ENCODE data around the gene PPP1R16B. TPM values are rescaled to one million over a fixed set of nuclear protein-coding genes. Genes with fewer than 3 reads are reported as not detected.

PPP1R16B gene
- total RNA-seq, 1 donor from 2014 or later = 2.6 TPM

DNA sequence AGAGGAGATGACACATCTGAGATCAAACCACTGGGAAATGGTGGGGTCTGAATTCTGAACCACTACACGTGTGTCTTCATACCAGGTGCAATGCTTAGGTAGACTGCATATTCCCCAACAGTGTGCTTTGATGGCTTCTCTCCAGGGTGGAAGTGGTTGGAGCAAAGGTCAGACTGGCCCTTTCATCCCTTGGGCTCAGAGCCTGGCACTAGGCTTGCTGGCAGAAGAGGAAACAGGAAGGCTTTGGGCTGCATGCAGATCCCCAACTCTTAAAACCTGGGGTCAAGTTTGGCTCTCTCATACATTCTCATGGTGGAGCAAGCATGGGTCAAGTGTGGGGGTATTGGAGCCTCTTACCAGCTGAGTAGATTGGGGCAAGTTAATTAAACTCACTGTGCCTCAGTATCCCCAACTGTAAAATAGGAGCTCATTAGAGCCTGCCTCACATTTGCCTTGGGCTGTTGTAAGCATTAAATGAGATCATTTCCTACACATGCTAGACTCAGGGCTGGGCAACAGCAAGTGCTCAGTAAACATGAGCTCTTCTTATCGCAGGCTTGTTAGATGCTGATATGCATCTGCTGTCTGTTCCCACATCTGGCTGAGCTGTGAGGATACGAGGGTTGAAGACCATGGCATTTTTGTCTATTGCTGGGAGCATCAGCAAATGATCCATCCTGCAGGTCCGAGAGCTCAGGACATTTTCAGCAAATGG, 69.1 kb downstream of the PPP1R16B start:
- no peak for DNase-seq (ENCODE audit: low spot score)

DNA sequence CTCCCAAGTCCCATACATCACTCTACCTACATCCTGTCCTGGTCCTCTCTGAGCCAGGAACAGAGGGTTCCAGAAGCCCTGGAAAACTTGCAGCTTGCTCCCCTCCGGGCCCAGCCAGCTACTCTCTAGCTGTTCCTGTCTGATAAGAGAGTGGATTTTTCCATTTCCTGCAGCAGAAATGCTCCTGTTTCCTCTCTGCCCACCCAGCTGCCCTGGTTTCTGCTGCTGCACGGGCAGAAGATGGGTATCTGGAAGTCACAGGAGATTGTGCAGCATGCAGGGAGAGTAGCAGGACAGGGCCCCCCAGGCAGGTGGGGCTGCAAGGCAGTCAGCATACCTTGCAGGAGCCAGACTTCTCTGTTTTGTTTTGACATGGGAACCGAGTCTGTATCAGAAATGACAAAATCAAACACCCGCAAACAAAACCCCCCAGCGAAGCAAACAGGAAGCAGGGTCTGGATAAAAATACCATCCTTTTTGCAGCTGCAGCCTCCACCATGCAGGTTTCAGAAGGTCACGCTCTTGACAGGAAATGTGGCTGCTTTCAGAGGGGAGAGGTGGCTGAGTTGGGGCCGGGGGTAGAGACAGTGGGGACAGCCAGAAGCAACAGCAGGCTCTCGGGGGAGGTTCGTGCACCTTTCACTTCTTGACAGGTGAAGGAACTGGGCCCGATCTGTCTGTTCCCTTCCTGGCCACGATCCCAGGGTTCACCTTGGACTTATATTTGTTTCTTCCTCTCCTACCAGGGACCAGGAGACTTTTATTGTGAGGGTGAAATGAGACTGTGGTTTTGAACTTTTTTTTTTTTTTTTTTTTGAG, 69.9 kb downstream of the PPP1R16B start:
- no peak for DNase-seq (ENCODE audit: low spot score)

DNA sequence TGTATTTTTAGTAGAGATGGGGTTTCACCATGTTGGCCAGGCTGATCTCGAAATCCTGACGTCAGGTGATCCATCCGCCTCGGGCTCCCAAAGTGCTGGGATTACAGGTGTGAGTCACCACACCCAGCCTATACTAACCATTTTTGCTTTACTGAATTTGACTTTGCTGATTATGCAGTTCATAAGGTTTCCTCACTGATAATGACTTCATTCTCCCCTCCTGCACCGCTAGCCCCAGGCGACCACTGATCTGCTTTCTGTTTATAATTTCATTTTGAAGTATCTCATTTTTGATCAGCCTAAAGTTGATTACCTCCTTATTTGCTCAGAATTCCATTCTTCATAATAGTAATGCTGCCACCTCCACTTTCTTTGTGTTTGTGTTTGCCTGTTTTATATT, 72.0 kb downstream of the PPP1R16B start:
- no peak for DNase-seq (ENCODE audit: low spot score)

GRCh38 chr20:38878866-38879265, 73.4 kb downstream of the PPP1R16B start:
- no peak for DNase-seq (ENCODE audit: low spot score)

DNA sequence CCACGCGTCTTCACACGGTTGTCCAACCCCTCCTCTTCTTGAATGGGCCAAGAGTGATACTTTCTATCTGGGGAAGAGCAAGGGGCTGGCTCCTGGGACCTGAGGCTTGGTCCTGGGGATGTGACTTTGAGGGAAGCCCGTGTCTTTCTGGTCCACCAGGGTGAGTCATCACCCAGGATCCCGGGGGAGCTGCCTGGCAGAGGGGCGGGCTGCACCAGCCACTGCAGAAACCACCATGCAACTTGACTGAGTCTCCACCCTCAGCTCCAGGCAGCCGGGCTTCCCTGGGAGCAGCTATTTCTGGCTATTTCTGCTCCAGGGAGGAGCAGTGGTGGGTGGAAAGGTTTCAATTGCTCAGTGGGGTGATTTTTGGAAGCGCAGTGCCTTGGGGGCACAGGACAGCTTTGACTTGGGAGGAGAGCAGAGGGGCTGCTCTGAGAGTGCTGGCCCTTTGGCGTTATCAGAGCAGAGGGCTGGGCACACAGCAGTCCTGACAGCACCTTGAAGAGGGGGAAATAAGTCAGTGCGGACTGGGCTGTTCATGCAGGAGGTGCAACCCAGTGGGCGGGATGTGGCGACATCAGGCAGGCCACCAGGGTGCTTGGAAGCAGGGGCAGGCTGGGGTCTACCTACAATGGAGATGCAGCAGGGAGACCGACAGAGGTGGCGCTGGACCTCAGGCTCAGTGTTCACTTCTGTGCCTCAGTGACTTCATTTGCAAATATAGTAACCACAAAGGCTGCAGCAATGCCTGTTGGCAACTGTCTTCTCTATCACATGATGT, 75.6 kb downstream of the PPP1R16B start:
- no peak for DNase-seq (ENCODE audit: low spot score)

DNA sequence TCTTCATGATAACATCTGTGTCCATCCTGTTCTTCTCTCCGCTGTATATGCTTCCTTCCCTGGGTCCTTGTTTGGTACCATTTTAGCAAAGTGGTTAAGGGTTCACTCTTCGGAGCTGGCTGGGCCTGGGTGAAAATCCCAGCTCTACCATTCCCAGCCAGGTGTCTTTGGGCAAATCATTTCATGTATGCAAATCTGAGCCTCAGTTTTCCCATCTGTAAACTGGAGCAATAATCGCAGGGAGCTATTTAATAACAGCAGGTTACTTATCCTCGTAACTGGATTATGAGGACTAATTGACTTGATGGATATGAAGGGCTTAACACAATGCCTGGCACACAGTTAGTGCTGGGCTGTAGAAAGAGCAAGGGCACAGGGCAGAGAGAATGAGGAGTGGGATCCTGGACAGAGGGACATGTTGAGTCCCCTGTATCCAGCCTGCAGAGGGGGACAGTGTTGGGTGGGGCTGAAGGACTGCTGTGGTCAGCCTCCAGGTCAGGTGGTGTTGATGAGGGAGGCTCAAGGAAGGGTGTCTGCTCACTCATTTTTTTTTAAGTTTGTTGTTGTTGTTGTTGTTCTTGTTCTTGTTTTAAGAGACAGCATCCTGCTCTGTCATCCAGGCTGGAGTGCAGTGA, 76.4 kb downstream of the PPP1R16B start:
- no peak for DNase-seq (ENCODE audit: low spot score)

- no peak for DNase-seq (ENCODE audit: low spot score)
These were observed 77.1 kb downstream of the PPP1R16B start for GRCh38 chr20:38882600-38882999.

DNA sequence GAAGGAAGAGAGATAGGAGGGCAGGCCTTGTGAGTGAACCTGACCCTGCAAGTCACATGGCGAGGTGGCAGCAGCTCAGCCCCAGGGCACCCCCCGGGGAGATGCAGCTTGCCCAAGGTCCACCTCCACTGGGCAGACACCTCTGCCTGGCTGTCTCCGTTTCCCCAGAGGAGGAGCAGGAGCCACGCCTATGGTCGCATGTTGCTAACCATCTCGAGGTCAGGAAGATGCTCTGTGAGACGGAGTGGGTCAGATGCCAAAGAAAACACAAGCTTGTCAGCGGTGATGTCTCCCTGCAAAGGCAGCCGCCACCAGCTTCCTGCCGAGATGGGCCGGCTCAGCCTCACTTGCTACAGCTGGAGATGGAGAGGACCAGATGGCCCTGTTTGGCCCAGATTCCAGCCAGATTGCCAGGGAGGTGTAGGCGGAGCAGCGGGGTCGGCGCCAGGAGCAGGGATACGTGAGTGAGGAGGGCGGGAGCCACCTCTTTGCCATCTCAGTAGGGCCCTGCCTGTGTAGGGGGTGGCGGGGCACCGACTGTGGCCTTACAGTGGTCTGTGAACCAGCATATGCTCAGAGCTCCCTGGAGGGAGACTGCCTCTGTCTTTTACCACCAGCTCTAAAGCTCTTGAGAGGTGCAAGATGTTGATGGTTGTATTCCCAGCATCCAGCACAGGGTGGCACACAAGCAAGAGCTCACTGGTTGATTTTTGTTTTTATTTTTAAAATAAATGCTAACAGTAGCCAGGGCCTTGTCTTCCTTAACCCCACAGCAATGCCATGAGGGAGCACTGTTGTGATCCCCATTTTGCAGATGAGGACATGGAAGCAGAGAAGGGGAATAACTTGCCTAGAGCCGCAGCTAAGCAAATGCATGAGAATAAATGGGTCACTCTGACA, 77.8 kb downstream of the PPP1R16B start:
- DNase-seq (ENCODE audit: low spot score) = no peak

GRCh38 chr20:38883981-38884733, 78.7 kb downstream of the PPP1R16B start:
- DNase-seq (ENCODE audit: low spot score) = no peak

DNA sequence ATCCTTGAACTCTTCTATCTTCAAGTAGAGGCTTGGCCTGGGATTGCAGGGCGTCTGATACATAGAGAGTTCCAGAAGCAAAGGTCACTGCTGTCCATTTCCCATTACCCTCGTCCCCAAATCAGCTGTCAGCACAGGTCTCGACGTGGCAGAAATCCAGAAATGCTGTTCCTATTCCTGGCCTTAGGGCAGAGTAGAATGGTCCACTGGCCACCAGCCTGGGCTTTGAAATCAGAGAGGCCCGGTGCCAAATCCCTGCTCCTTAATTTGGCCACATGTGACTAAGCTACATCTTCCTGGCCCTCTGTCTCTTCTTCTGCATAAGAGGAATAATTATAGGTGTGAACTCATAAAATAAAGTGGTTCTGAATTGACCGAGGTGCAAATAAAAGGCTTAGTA, 79.9 kb downstream of the PPP1R16B start:
- no peak for DNase-seq (ENCODE audit: low spot score)

DNA sequence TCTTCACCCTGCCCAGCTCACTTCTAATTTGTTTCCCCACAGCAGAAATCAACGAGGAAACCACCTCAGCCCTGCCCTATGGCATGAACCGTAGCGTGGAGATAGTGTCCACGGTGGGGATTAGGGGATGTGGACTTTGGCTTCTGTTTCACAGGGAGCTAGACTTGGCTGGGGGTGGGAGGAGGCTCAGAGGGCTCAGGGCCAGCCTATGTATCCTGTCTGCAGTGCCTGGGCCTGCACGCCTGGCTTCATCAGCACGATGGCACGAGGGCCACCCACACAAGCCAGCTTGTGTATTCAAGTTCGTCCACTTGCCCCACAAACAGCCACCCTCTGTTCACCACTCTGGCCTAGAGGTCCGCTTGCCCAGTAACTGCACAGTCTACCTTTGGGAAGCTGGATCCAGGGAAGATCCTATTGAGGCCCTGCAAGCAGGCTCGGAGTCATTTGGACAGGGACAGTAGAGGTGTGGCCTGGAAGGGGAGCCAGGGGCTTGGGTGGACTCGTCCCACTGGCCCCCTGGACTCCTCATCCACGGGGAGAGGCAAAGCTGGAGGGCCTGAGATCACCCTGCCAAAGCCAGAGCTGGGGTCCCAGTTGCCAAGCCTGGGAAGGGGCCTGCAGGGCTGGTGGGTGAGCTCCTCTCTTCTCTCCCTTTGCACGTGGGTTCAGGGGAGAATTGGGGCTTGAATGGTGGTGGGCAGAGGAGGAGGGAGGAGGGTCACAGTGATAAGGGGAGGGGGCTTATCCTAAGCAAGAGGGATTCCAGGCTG, 82.7 kb downstream of the PPP1R16B start:
- DNase-seq (ENCODE audit: low spot score) = no peak

GRCh38 chr20:38889050-38889449, 83.6 kb downstream of the PPP1R16B start:
- DNase-seq (ENCODE audit: low spot score) = no peak

DNA sequence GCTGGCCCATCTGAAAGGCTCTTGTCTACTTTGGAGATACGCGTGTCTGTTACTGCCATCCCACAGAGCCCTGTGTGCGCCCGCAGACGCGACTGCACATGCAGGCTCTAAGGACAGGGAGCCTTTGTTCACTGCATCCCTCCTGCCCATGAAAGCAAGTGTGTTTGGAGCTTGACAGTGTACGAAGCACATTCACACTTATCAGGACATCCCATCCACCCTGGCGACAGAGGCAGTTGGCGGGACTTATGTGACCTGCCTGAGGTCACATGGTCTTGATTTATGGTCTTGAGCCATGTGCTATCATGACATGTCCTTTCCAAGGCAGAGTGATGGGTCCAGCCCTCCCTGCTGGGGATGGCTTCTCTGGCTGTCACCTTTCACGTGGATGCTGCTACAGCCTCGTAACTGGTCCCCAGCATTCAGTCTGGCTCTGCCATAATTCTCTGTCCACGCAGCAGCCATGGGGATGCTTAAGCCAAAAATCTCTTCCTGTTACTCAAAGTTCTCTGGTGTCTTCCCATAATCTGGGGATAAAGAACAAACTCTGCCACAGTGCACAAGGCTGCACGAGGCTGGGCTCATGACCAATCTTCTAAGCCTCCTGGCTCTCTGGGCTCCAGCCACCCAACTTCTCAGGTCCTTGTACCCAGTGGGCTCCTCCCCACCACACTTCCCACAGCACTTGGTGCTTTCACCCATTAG, 84.4 kb downstream of the PPP1R16B start:
- no peak for DNase-seq (ENCODE audit: low spot score)

DNA sequence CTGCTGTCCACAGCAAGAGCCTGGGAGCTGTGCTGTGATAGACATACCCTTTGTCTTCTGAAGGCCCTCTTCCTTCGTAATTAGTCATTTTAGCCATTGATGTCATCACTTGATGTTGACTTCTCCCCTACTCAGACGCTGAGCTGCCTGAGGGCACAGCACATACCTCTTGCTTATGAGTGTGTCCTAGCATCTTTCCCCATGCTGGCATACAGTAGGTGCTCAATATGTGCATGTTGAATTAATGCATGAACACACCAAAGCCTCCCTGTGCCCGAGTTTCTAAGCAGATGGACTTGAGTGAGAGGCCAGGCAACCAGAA, 85.0 kb downstream of the PPP1R16B start:
- DNase-seq (ENCODE audit: low spot score) = no peak

DNA sequence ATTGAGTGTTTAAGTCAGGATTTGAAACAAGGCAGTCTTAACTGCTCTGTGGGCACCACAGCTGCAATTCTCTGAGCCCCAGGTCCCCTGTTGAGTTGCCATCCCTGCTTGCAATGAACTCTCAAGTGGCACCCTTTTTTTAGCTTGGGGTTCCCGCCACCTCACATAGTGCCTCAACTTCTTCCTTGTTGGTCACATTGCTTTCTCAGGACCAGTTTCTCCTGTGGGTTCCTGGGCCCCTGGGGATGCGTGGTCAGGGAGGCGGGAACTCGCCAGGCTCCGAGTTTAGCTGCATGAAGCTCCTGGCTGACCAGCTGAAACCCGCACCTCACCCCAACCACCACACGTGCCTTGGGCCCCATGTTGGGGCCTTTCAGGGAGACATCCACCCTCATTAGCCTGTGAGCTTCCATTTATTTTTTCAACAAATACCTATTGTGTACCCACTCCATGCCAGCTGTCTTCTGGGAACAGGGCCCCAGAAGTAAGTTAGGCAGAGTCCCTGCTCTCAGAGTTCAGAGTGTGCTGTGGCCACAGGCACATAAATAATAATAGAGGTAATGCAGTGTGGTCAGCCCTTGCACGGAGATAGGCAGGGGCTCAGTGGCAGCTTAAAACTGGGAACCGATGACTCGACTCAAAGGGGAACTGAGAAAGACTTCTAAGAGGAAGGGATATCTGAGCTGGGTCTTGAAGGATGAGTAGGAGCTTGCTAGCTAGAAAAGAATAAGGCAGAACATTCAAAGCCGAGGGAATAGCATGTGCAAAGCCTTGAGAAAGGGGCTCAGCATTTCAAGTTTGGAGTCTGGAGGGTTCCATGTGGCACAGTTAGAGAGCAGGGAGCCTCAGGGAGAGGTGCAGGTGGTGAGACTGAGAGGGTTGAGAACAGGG, 86.8 kb downstream of the PPP1R16B start:
- DNase-seq (ENCODE audit: low spot score) = no peak

DNA sequence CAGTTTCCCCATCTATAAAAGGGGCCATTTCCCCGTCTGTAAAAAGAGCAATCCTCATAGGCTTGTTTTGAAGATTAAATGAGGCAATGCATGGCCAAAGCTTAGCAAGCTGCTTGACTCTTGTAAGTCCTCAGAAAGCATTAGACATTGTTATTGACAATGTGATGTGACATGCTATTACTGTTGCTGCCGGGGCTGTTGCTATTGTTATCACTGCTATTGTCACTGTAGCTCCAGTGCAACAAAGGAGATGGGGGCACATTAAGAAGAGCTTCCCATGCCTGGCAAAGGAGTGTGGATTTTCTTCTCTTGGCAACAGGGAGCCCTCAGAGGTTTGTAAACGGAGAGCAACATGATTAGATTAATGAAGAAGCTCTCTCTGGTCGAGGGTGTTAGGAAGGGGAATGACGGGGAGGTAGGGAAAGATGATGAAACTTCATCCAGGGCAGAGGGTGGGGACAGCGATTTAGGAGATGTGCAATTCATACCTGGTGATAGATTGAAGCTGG, 87.6 kb downstream of the PPP1R16B start:
- no peak for DNase-seq (ENCODE audit: low spot score)

- peak; percentile 22 for DNase-seq (ENCODE audit: low spot score)
These were observed 88.1 kb downstream of the PPP1R16B start for GRCh38 chr20:38893565-38894090.
